ENCODE measurements around the gene IDH2. TPM values are rescaled to one million over a fixed set of nuclear protein-coding genes. Genes with fewer than 3 reads are reported as not detected.

IDH2 gene
- total RNA-seq, 1 experiment from 2014 or later: 48.1 TPM

DNA sequence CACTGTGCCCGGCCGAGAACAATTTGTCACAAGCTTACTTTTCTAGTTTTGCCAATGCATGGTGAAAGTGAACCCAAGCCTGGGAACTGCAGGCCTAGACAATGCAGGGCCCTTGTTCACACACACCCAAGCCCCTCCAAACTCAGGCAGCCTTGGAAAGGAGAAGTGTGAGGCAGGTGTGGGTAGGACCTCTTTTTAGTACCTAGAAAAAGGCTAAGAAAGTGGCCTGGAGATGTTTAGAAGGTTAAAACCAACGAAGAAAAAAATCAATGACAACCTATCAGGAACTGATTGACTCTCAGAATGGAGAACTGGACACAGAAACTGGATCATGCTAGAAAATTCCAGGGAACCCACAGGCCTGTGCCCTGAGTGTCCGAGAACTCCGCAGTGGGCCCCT, 18.8 kb downstream of the IDH2 start:
- peaks cover 0 to 13% of the 10 kb centered on the region in 2 experiments; a peak in 2 of 4 replicates for H3K4me1 ChIP-seq (ENCODE audit: control insufficient read depth in 1 of 2, insufficient read depth in 2 of 2, low read length in 2 of 2)
- TF ChIP-seq POLR2AphosphoS5 (IDR thresholded peaks at IDR 0.05; ENCODE audit: low read depth, low read length) (no peak), ZFX (IDR thresholded peaks at IDR 0.05) (no peak), ZNF274 (IDR thresholded peaks at IDR 0.05; ENCODE audit: low read depth, low read length) (no peak), YY1 (IDR thresholded peaks at IDR 0.05; ENCODE audit: extremely low read depth, insufficient replicate concordance, low read depth, low read length) (no peak), RAD21 (IDR thresholded peaks at IDR 0.05; ENCODE audit: low read depth) (no peak), CBX3 (IDR thresholded peaks at IDR 0.05; ENCODE audit: low read depth) (no peak), EZH2 (IDR thresholded peaks at IDR 0.05) (no peak), TCF7L2 (IDR thresholded peaks at IDR 0.05; ENCODE audit: borderline replicate concordance, extremely low read depth, insufficient read depth, insufficient read length) (no peak), POLR2A (IDR thresholded peaks at IDR 0.05; ENCODE audit: borderline replicate concordance, extremely low read depth, insufficient read depth, insufficient read length) (no peak), EGR1 (IDR thresholded peaks at IDR 0.05; ENCODE audit: low read depth) (no peak), SIN3A (IDR thresholded peaks at IDR 0.05; ENCODE audit: low read depth) (no peak), FOSL1 (IDR thresholded peaks at IDR 0.05; ENCODE audit: low read depth) (no peak), JUND (IDR thresholded peaks at IDR 0.05) (no peak), SP1 (IDR thresholded peaks at IDR 0.05; ENCODE audit: low read depth) (no peak)
- TF ChIP-seq, protein P1, sequence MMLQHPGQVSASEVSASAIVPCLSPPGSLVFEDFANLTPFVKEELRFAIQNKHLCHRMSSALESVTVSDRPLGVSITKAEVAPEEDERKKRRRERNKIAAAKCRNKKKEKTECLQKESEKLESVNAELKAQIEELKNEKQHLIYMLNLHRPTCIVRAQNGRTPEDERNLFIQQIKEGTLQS (IDR thresholded peaks at IDR 0.05): no peak
- TF ChIP-seq, protein P2, sequence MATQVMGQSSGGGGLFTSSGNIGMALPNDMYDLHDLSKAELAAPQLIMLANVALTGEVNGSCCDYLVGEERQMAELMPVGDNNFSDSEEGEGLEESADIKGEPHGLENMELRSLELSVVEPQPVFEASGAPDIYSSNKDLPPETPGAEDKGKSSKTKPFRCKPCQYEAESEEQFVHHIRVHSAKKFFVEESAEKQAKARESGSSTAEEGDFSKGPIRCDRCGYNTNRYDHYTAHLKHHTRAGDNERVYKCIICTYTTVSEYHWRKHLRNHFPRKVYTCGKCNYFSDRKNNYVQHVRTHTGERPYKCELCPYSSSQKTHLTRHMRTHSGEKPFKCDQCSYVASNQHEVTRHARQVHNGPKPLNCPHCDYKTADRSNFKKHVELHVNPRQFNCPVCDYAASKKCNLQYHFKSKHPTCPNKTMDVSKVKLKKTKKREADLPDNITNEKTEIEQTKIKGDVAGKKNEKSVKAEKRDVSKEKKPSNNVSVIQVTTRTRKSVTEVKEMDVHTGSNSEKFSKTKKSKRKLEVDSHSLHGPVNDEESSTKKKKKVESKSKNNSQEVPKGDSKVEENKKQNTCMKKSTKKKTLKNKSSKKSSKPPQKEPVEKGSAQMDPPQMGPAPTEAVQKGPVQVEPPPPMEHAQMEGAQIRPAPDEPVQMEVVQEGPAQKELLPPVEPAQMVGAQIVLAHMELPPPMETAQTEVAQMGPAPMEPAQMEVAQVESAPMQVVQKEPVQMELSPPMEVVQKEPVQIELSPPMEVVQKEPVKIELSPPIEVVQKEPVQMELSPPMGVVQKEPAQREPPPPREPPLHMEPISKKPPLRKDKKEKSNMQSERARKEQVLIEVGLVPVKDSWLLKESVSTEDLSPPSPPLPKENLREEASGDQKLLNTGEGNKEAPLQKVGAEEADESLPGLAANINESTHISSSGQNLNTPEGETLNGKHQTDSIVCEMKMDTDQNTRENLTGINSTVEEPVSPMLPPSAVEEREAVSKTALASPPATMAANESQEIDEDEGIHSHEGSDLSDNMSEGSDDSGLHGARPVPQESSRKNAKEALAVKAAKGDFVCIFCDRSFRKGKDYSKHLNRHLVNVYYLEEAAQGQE (IDR thresholded peaks at IDR 0.05; ENCODE audit: low read depth): no peak
- TF ChIP-seq, protein P3, sequence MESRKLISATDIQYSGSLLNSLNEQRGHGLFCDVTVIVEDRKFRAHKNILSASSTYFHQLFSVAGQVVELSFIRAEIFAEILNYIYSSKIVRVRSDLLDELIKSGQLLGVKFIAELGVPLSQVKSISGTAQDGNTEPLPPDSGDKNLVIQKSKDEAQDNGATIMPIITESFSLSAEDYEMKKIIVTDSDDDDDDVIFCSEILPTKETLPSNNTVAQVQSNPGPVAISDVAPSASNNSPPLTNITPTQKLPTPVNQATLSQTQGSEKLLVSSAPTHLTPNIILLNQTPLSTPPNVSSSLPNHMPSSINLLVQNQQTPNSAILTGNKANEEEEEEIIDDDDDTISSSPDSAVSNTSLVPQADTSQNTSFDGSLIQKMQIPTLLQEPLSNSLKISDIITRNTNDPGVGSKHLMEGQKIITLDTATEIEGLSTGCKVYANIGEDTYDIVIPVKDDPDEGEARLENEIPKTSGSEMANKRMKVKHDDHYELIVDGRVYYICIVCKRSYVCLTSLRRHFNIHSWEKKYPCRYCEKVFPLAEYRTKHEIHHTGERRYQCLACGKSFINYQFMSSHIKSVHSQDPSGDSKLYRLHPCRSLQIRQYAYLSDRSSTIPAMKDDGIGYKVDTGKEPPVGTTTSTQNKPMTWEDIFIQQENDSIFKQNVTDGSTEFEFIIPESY (IDR thresholded peaks at IDR 0.05; ENCODE audit: extremely low read depth, insufficient replicate concordance, low read length): no peak
- TF ChIP-seq, protein P4, sequence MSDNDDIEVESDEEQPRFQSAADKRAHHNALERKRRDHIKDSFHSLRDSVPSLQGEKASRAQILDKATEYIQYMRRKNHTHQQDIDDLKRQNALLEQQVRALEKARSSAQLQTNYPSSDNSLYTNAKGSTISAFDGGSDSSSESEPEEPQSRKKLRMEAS (IDR thresholded peaks at IDR 0.05): no peak
- TF ChIP-seq, protein P5, sequence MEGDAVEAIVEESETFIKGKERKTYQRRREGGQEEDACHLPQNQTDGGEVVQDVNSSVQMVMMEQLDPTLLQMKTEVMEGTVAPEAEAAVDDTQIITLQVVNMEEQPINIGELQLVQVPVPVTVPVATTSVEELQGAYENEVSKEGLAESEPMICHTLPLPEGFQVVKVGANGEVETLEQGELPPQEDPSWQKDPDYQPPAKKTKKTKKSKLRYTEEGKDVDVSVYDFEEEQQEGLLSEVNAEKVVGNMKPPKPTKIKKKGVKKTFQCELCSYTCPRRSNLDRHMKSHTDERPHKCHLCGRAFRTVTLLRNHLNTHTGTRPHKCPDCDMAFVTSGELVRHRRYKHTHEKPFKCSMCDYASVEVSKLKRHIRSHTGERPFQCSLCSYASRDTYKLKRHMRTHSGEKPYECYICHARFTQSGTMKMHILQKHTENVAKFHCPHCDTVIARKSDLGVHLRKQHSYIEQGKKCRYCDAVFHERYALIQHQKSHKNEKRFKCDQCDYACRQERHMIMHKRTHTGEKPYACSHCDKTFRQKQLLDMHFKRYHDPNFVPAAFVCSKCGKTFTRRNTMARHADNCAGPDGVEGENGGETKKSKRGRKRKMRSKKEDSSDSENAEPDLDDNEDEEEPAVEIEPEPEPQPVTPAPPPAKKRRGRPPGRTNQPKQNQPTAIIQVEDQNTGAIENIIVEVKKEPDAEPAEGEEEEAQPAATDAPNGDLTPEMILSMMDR (IDR thresholded peaks at IDR 0.05 in 2 of 3, conservative IDR thresholded peaks at IDR 0.05 in 1 of 3; ENCODE audit: borderline replicate concordance in 1 of 3, insufficient read depth in 1 of 3, low read depth in 2 of 3, low read length in 2 of 3): no peak
- H3K27ac ChIP-seq (ENCODE audit: low read depth, low read length): no peak overlapping the region
- intact Hi-C loops (cut with micrococcal nuclease): no loop called here
- ATAC-seq (no peak), DNase-seq (ENCODE audit: low read depth, low spot score) (no peak)
- H3K4me2 ChIP-seq (ENCODE audit: low read length): no peak overlapping the region
- ChIA-PET RAD21 (ENCODE audit: low non-redundant PET in 1 of 2, low total read pairs in 2 of 2, uncharacterized antibody in 2 of 2, unreplicated experiment in 2 of 2) (interaction anchor here in 1 of 2 experiments (0.6 kb wide), 1 partner anchor 325 kb away, joined by 3 read pairs; no protein-coding TSS in a partner anchor), CTCF (no interaction called here), POLR2A (no interaction called here)
- H3K79me2 ChIP-seq (ENCODE audit: insufficient read depth, low read length): no peaks in the 10 kb centered on the region
- peaks cover 0 to 5% of the 10 kb centered on the region in 2 experiments; a peak in 2 of 4 replicates for H3K36me3 ChIP-seq (ENCODE audit: control insufficient read depth in 1 of 2, insufficient read depth in 2 of 2, low read length in 2 of 2)
- no TSS peak for BruUV-seq (replicated peaks)
- no peaks in the 10 kb centered on the region for H3K27me3 ChIP-seq (ENCODE audit: insufficient read depth, low read length)
- H4K20me1 ChIP-seq (ENCODE audit: insufficient read depth): no peaks in the 10 kb centered on the region
- H3K9me3 ChIP-seq (ENCODE audit: control insufficient read depth in 1 of 2, insufficient read depth in 1 of 2, low read depth in 1 of 2, low read length in 2 of 2): no peaks in the 10 kb centered on the region
- no peak overlapping the region for H2AFZ ChIP-seq (ENCODE audit: low read depth, low read length, poor library complexity, severe bottlenecking)
- H3K4me3 ChIP-seq (replicated peaks in 1 of 2; ENCODE audit: low read depth in 1 of 2, low read length in 2 of 2): no peak overlapping the region
- H3K9ac ChIP-seq (ENCODE audit: low read length): no peak overlapping the region
- H3K9me2 ChIP-seq (ENCODE audit: insufficient read depth): no peaks in the 10 kb centered on the region
